ENCODE measurements around the gene OR4A15.

Gene OR4A15

GRCh38 chr11:55367674-55368073 is at the start of gene OR4A15:
TSS of gene OR4A15 (plus strand) at chr11:55367974. CDS start at chr11:55367974, 0 bp downstream.
- no peak for DNase-seq (ENCODE audit: low read depth in 3 of 3)

DNA sequence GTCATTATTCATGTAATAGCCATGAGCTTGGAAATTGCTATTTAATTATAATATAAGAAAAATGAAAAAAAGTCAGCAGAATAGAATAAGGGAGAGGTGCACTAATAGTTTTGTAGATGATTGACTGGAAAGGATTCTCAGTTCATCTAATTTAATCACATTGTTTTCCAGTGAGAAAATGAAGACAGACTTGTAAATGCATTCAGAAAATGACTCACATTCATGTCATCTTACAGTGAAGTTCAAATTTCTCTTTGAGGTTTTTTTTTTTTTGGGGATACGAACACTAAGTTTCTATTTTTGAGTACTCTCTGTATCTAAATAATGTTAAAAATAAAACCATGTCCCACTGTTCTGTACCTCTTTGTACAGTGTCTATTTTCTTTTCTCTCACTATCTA is 43.3 kb upstream of the OR4A15 start:
- DNase-seq (ENCODE audit: low read depth in 3 of 3) = no peak

- no peak for DNase-seq (ENCODE audit: low read depth in 3 of 3)
Measured at GRCh38 chr11:55342901-55343300, 24.9 kb upstream of the OR4A15 start, which contains the start of gene OR4A16. TSS of gene OR4A16 (plus strand) at chr11:55343201. CDS start at chr11:55343201, 0 bp downstream.

- DNase-seq (ENCODE audit: low read depth in 3 of 3) = no peak
Measured at GRCh38 chr11:55345306-55345705, 22.5 kb upstream of the OR4A15 start.

DNA sequence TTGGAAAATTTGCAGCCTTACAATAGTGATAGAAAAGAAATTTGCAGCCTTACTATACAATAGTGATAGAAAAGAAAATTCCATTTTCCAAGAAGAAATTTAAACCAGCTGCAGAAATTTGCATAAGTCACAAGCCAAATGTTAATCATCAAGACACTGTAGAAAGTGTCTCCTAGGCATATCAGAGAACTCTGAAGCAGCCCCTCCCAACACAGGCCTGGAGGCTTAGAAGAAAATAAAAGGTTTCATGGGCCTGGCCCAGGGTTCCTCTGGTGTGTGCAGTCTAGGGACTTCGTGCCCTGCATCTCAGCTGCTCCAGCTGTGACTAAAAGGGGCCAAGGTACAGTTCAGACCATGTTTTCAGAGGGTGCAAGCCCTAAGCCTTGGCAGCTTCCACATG is 18.7 kb upstream of the OR4A15 start:
- DNase-seq (ENCODE audit: low read depth in 3 of 3) = no peak

DNA sequence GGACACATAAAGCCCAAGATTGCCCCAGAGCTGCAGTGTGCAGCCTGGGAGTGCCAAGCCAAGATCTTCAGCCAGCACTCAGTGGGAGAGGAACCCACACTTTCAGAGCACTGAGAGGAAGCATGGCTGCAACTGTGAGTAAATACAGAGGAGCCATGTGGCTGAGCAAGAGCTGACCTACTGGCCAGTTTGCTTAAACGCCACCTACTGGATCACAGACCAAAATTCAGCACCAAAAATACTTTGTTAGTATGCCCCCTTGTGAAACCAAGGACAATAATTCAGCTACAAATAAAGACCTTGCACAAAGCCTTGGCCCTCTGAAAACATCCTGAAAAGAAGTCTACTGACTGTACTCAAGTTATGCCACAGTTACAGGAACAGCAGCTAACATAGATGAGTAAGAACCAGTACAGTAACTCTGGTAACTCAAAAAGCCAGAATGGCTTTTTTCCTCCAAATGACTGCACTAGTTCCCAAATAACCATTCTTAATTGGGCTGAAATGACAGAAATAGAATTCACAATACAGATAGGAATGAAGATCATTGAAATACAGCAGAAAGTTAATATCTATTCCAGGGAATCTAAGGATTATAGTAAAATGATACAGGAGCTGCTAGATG is 10.1 kb upstream of the OR4A15 start:
- no peak for DNase-seq (ENCODE audit: low read depth in 3 of 3)

DNA sequence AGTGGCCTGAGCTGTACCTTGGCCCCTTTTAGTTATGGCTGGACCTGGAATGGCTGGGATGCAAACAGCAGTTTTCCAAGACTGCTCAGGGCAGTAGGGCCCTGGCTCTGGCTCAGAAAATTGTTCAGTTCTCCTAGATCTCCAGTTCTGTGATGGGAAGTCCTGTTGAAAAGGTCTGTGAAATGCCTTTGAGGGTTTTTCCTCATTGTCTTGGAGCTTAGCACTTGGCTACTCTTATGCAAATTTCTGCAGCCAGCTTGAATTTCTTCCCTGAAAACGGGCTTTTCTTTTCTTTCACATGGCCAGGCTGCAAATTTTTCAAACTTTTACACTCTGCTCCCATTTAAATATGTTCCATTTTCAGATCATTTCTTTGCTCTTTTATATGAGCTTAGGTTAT is 33.2 kb downstream of the OR4A15 start:
- DNase-seq (ENCODE audit: low read depth in 3 of 3) = no peak
